Measurements from ENCODE around the gene TCFL5.

The TCFL5 gene

DNA sequence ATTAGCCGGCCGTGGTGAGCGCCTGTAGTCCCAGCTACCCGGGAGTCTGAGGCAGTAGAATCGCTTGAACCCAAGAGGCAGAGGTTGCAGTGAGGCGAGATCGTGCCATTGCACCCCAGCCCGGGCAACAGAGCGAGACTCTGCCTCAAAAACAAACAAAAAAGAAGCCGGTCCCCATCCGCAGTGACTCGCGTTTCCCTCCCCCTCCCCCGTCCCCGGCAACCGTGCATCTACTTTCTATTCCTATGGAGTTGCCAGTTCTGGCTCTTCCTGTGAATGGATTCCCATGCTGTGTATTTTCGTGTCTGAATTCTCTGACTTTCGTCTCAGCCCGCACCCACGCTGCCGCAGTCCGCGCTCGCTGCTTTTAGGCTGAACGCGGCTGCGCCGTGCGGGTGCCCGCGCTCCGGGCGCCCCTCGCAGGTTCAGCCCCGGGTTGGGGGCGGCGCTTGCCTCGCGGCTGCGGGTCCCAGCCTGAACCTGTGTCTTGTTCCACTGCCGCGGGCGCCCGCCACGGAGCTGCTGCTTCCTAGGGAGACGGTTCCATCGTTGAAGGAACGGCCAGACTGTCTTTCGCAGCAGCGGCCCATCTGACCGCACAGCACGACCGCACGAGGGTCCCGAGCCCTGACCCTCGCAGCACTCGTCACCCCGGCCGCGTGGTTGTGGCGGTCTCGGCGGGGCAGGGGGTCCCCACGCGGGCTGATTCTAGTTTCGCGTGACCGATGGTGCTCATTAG is 66.4 kb downstream of the TCFL5 start:
- CTCF ChIA-PET: interaction anchor here (1.1 to 1.9 kb wide), 4 partner anchors 13 to 295 kb away, joined by 4 to 12 read pairs (median 4); no protein-coding TSS in a partner anchor
- H3K36me3 ChIP-seq (ENCODE audit: control insufficient read depth in 2 of 2, insufficient read depth in 1 of 2, low read length in 2 of 2): peaks cover 0 to 28% of the 10 kb centered on the region in 2 experiments; a peak in 1 of 3 replicates
- POLR2A ChIA-PET: interaction anchor here (0.8 to 3.5 kb wide), 6 partner anchors 10 to 408 kb away, joined by 3 to 22 read pairs (median 4); partner anchors contain the start of genes OGFR, RPS21 and SLCO4A1
- H3K4me3 ChIP-seq (ENCODE audit: low read depth, low read length): peak overlapping the region; percentile 33
- no peaks in the 10 kb centered on the region for H3K4me1 ChIP-seq (ENCODE audit: control insufficient read depth, insufficient read depth, low read length)
- H3K9me3 ChIP-seq (ENCODE audit: control insufficient read depth, insufficient read depth, low read depth, low read length): no peaks in the 10 kb centered on the region
- H3K27ac ChIP-seq (ENCODE audit: extremely low read depth, low read depth, low read length): peak overlapping the region; percentile 39; the same call in 1 of the 2 replicates
- TF ChIP-seq ZNF404 (tag by site-specific recombination; IDR thresholded peaks at IDR 0.05) (no peak), ZNF473 (tag by site-specific recombination; IDR thresholded peaks at IDR 0.05) (no peak), ZBTB48 (tag by site-specific recombination; IDR thresholded peaks at IDR 0.05) (peak; percentile 55; the same call in 1 of the 2 replicates), ZNF354C (tag by site-specific recombination; IDR thresholded peaks at IDR 0.05; ENCODE audit: borderline replicate concordance, low read depth) (no peak), YY1 (tag by site-specific recombination; IDR thresholded peaks at IDR 0.05) (peak; percentile 41; the same call in 1 of the 2 replicates), ZEB2 (tag by site-specific recombination; IDR thresholded peaks at IDR 0.05) (peak; percentile 53; the same call in 1 of the 2 replicates), OSR2 (tag by site-specific recombination; IDR thresholded peaks at IDR 0.05) (peak; percentile 53), ZNF248 (tag by site-specific recombination; IDR thresholded peaks at IDR 0.05) (no peak), ZNF677 (tag by site-specific recombination; IDR thresholded peaks at IDR 0.05) (no peak), ZNF600 (tag by site-specific recombination; IDR thresholded peaks at IDR 0.05) (peak; percentile 69), ZNF654 (tag by site-specific recombination; IDR thresholded peaks at IDR 0.05; ENCODE audit: low read depth) (no peak), ZNF843 (tag by site-specific recombination; IDR thresholded peaks at IDR 0.05) (peak; percentile 16; the same call in 1 of the 2 replicates), ZXDB (tag by site-specific recombination; IDR thresholded peaks at IDR 0.05) (0 out of 2 replicates have a peak, but pooled peaks have one; percentile 8), KLF7 (tag by site-specific recombination; IDR thresholded peaks at IDR 0.05; ENCODE audit: borderline replicate concordance) (no peak), KLF8 (tag by site-specific recombination; IDR thresholded peaks at IDR 0.05) (no peak; the same call in 1 of the 2 replicates), TRIM28 (IDR thresholded peaks at IDR 0.05; ENCODE audit: borderline replicate concordance, low read length) (no peak), ZNF112 (tag by site-specific recombination; IDR thresholded peaks at IDR 0.05) (no peak), ZFHX2 (tag by site-specific recombination; conservative IDR thresholded peaks at IDR 0.05) (peak; percentile 57; the same call in 1 of the 2 replicates), ZNF76 (tag by site-specific recombination; IDR thresholded peaks at IDR 0.05; ENCODE audit: borderline replicate concordance, low read depth) (peak; percentile 4; the same call in 1 of the 2 replicates), ZNF768 (tag by site-specific recombination; IDR thresholded peaks at IDR 0.05) (no peak), KLF1 (tag by site-specific recombination; IDR thresholded peaks at IDR 0.05) (no peak), ZIC2 (tag by site-specific recombination; IDR thresholded peaks at IDR 0.05) (0 out of 2 replicates have a peak, but pooled peaks have one; percentile 43), ZNF544 (tag by site-specific recombination; IDR thresholded peaks at IDR 0.05) (no peak), ZNF548 (tag by site-specific recombination; IDR thresholded peaks at IDR 0.05) (no peak), ZBTB17 (tag by site-specific recombination; IDR thresholded peaks at IDR 0.05) (peak; percentile 73), ZNF792 (tag by site-specific recombination; IDR thresholded peaks at IDR 0.05) (no peak), SP7 (tag by site-specific recombination; IDR thresholded peaks at IDR 0.05) (peak; percentile 44; the same call in 1 of the 2 replicates), SETDB1 (IDR thresholded peaks at IDR 0.05; ENCODE audit: insufficient read length, low read length) (no peak), ZNF658 (tag by site-specific recombination; IDR thresholded peaks at IDR 0.05) (no peak), ZNF791 (tag by site-specific recombination; IDR thresholded peaks at IDR 0.05) (0 out of 2 replicates have a peak, but pooled peaks have one; percentile 40), GFI1B (tag by site-specific recombination; IDR thresholded peaks at IDR 0.05) (no peak)
- TF ChIP-seq, protein P1, sequence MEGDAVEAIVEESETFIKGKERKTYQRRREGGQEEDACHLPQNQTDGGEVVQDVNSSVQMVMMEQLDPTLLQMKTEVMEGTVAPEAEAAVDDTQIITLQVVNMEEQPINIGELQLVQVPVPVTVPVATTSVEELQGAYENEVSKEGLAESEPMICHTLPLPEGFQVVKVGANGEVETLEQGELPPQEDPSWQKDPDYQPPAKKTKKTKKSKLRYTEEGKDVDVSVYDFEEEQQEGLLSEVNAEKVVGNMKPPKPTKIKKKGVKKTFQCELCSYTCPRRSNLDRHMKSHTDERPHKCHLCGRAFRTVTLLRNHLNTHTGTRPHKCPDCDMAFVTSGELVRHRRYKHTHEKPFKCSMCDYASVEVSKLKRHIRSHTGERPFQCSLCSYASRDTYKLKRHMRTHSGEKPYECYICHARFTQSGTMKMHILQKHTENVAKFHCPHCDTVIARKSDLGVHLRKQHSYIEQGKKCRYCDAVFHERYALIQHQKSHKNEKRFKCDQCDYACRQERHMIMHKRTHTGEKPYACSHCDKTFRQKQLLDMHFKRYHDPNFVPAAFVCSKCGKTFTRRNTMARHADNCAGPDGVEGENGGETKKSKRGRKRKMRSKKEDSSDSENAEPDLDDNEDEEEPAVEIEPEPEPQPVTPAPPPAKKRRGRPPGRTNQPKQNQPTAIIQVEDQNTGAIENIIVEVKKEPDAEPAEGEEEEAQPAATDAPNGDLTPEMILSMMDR (tag by site-specific recombination; IDR thresholded peaks at IDR 0.05): no peak
- TF ChIP-seq, protein P2, sequence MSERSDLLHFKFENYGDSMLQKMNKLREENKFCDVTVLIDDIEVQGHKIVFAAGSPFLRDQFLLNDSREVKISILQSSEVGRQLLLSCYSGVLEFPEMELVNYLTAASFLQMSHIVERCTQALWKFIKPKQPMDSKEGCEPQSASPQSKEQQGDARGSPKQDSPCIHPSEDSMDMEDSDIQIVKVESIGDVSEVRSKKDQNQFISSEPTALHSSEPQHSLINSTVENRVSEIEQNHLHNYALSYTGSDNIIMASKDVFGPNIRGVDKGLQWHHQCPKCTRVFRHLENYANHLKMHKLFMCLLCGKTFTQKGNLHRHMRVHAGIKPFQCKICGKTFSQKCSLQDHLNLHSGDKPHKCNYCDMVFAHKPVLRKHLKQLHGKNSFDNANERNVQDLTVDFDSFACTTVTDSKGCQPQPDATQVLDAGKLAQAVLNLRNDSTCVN (tag by site-specific recombination; optimal IDR thresholded peaks at IDR 0.05): peak; percentile 97
- TF ChIP-seq, protein P3, sequence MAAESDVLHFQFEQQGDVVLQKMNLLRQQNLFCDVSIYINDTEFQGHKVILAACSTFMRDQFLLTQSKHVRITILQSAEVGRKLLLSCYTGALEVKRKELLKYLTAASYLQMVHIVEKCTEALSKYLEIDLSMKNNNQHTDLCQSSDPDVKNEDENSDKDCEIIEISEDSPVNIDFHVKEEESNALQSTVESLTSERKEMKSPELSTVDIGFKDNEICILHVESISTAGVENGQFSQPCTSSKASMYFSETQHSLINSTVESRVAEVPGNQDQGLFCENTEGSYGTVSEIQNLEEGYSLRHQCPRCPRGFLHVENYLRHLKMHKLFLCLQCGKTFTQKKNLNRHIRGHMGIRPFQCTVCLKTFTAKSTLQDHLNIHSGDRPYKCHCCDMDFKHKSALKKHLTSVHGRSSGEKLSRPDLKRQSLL (tag by site-specific recombination; IDR thresholded peaks at IDR 0.05): no peak
- TF ChIP-seq, protein P4, sequence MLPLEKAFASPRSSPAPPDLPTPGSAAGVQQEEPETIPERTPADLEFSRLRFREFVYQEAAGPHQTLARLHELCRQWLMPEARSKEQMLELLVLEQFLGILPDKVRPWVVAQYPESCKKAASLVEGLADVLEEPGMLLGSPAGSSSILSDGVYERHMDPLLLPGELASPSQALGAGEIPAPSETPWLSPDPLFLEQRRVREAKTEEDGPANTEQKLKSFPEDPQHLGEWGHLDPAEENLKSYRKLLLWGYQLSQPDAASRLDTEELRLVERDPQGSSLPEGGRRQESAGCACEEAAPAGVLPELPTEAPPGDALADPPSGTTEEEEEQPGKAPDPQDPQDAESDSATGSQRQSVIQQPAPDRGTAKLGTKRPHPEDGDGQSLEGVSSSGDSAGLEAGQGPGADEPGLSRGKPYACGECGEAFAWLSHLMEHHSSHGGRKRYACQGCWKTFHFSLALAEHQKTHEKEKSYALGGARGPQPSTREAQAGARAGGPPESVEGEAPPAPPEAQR (tag by site-specific recombination; IDR thresholded peaks at IDR 0.05): no peak
